ENCODE results near the gene SLC29A3. TPM values are rescaled to one million over a fixed set of nuclear protein-coding genes. Genes with fewer than 3 reads are reported as not detected.

The SLC29A3 gene
- total and polyA plus RNA-seq, 2 of the 8 experiments (the other 6 are each of a cell fraction or from before 2014, with no cell fraction given) = 14.0 to 24.6 TPM

- no peaks in the 10 kb centered on the region for H3K36me3 ChIP-seq (ENCODE audit: control insufficient read depth in 2 of 4, insufficient read depth in 4 of 4, low read length in 3 of 4)
- no peaks in the 10 kb centered on the region; a peak in 1 of 4 replicates for H3K79me2 ChIP-seq (ENCODE audit: control insufficient read depth in 1 of 2, insufficient read depth in 2 of 2, low read length in 2 of 2)
- DNase-seq (ENCODE audit: low read depth in 1 of 2, low spot score in 2 of 2) = no peak
- no peak overlapping the region for H2AK5ac ChIP-seq (ENCODE audit: low read depth, low read length)
- POLR2A ChIA-PET (ENCODE audit: partially characterized antibody) = no interaction called here
- H3K23ac ChIP-seq (ENCODE audit: insufficient read length) = no peak overlapping the region
- no peak overlapping the region for H3K9ac ChIP-seq (replicated peaks in 1 of 4; ENCODE audit: extremely low read depth in 1 of 4, low read depth in 3 of 4, low read length in 3 of 4)
- H2BK15ac ChIP-seq (ENCODE audit: low read length) = no peak overlapping the region
- H4K5ac ChIP-seq (ENCODE audit: insufficient read length, low read depth, low read length) = no peak overlapping the region
- 93% methylated on average over 2 of the region's 2 CpGs; no CpG with 5 or more reads in 1 of the 2 experiments for WGBS, 2 experiments (ENCODE audit: extremely low coverage in 1 of 2, insufficient coverage in 1 of 2, insufficient read length in 1 of 2, insufficient replicate concordance in 2 of 2, low coverage in 1 of 2, low lambda C conversion rate in 2 of 2, missing lambda C conversion rate in 1 of 2)
- no peak overlapping the region for H2BK5ac ChIP-seq (ENCODE audit: low read depth, low read length)
- H3K18ac ChIP-seq (ENCODE audit: extremely low read depth, low read length) = no peak overlapping the region
- peaks cover 0 to 4% (median 0%) of the 10 kb centered on the region in 4 experiments; a peak in 1 of 7 replicates for H3K4me1 ChIP-seq (replicated peaks in 1 of 4; ENCODE audit: control insufficient read depth in 3 of 4, insufficient read depth in 4 of 4, low read length in 3 of 4)
- H3K4ac ChIP-seq (replicated peaks; ENCODE audit: insufficient read length, low read depth, low read length) = no peak overlapping the region
- no peak overlapping the region for H4K91ac ChIP-seq (replicated peaks; ENCODE audit: insufficient read length, low read length)
- no peak overlapping the region for H3K27ac ChIP-seq (ENCODE audit: low read depth, low read length)
- no peak overlapping the region; the same call in 1 of the 2 replicates for H4K8ac ChIP-seq (ENCODE audit: extremely low read depth, insufficient read depth, low read length)
- H3K14ac ChIP-seq (ENCODE audit: insufficient read length) = no peak overlapping the region
- no peak overlapping the region for H3K4me2 ChIP-seq (ENCODE audit: insufficient read depth in 1 of 2, low read depth in 2 of 2, low read length in 2 of 2)
- no peak overlapping the region for H3K56ac ChIP-seq (replicated peaks; ENCODE audit: insufficient read length, low read depth, low read length)
- H3K27me3 ChIP-seq (replicated peaks in 1 of 4; ENCODE audit: control insufficient read depth in 3 of 4, extremely low read depth in 1 of 4, insufficient read depth in 3 of 4, low read length in 3 of 4) = peaks cover 0 to 5% (median 0%) of the 10 kb centered on the region in 4 experiments; a peak in 2 of 7 replicates
- H4K20me1 ChIP-seq (replicated peaks in 1 of 2; ENCODE audit: control insufficient read depth in 1 of 2, insufficient read depth in 2 of 2, low read length in 2 of 2) = no peaks in the 10 kb centered on the region
- no peak overlapping the region for H2BK20ac ChIP-seq (ENCODE audit: low read length)
- H2AFZ ChIP-seq (ENCODE audit: low read length) = no peak overlapping the region
- no peaks in the 10 kb centered on the region for H3K23me2 ChIP-seq (ENCODE audit: low read depth, low read length)
- H2BK120ac ChIP-seq (replicated peaks; ENCODE audit: low read depth, low read length) = no peak overlapping the region
- no peaks in the 10 kb centered on the region for H3K79me1 ChIP-seq (ENCODE audit: low read depth, low read length)
- no peak overlapping the region for H2BK12ac ChIP-seq (ENCODE audit: low read depth, low read length)
- TF ChIP-seq RBBP5 (IDR thresholded peaks at IDR 0.05; ENCODE audit: borderline replicate concordance, low read depth, low read length) (no peak), RAD21 (IDR thresholded peaks at IDR 0.05 in 1 of 2, conservative IDR thresholded peaks at IDR 0.05 in 1 of 2; ENCODE audit: low read depth in 2 of 2, low read length in 2 of 2) (no peak), SUZ12 (IDR thresholded peaks at IDR 0.05; ENCODE audit: low read length) (no peak), FOSL1 (IDR thresholded peaks at IDR 0.05; ENCODE audit: insufficient read depth, low read depth, low read length) (no peak), CTCF (IDR thresholded peaks at IDR 0.05; ENCODE audit: control extremely low read depth in 1 of 3, insufficient read depth in 1 of 3, low read depth in 1 of 3, low read length in 3 of 3) (no peak), CREB1 (IDR thresholded peaks at IDR 0.05) (no peak), BRCA1 (IDR thresholded peaks at IDR 0.05; ENCODE audit: low read depth, low read length) (no peak), BACH1 (IDR thresholded peaks at IDR 0.05; ENCODE audit: low read length) (no peak)
- no peaks in the 10 kb centered on the region for H3K9me3 ChIP-seq (ENCODE audit: insufficient read depth in 2 of 2, low read depth in 1 of 2, low read length in 1 of 2)
- CTCF ChIA-PET (ENCODE audit: partially characterized antibody) = interaction anchor here (1.2 to 4.5 kb wide), 10 partner anchors 10 to 405 kb away, joined by 3 to 32 read pairs (median 4); partner anchors contain the start of gene SLC29A3
- no peak for FAIRE-seq
- H3K4me3 ChIP-seq (ENCODE audit: extremely low read depth in 1 of 4, insufficient read depth in 2 of 4, low read depth in 3 of 4, low read length in 4 of 4) = no peak overlapping the region
Measured at GRCh38 chr10:71308244-71308643, 10.8 kb upstream of the SLC29A3 start.

All from H1 (cell line).